ENCODE data around the gene PRICKLE2.

PRICKLE2 gene

GRCh38 chr3:64130436-64130835 is 94.8 kb downstream of the PRICKLE2 start:
- no peak for TF ChIP-seq CTCF (IDR thresholded peaks at IDR 0.05; ENCODE audit: low read depth, low read length, poor library complexity, severe bottlenecking)
- no peak for TF ChIP-seq EZH2phosphoT487 (IDR thresholded peaks at IDR 0.05; ENCODE audit: borderline replicate concordance, low read length)
- Histone ChIP-seq H4K20me1 (ENCODE audit: control insufficient read depth, insufficient read depth, low read depth, low read length) (no peaks in the 10 kb centered on the region), H3K27ac (ENCODE audit: low read depth, low read length) (no peak overlapping the region), H3K36me3 (ENCODE audit: control insufficient read depth, low read length) (no peaks in the 10 kb centered on the region), H3K4me3 (ENCODE audit: low read length) (no peak overlapping the region), H3F3A (ENCODE audit: control insufficient read depth, insufficient read depth) (no peaks in the 10 kb centered on the region), H3K27me3 (ENCODE audit: control insufficient read depth, low read length) (peaks cover 14% of the 10 kb centered on the region; the same call in 1 of the 2 replicates), H3K4me2 (ENCODE audit: low read length) (no peak overlapping the region), H3K4me1 (ENCODE audit: control insufficient read depth, low read length) (no peaks in the 10 kb centered on the region), H3K79me2 (ENCODE audit: control insufficient read depth, low read length) (no peaks in the 10 kb centered on the region), H3K9me2 (replicated peaks; ENCODE audit: control insufficient read depth, low read length) (no peaks in the 10 kb centered on the region), H3K9me3 (ENCODE audit: control insufficient read depth, insufficient read depth, low read length) (no peaks in the 10 kb centered on the region)

- Histone ChIP-seq H3K9me3 (ENCODE audit: control insufficient read depth, insufficient read depth, low read length) (no peaks in the 10 kb centered on the region), H3K27ac (ENCODE audit: low read depth, low read length) (no peak overlapping the region), H3K79me2 (ENCODE audit: control insufficient read depth, low read length) (no peaks in the 10 kb centered on the region), H3F3A (ENCODE audit: control insufficient read depth, insufficient read depth) (no peaks in the 10 kb centered on the region), H3K27me3 (ENCODE audit: control insufficient read depth, low read length) (peaks cover 14% of the 10 kb centered on the region; the same call in 1 of the 2 replicates), H3K4me2 (ENCODE audit: low read length) (no peak overlapping the region), H3K36me3 (ENCODE audit: control insufficient read depth, low read length) (no peaks in the 10 kb centered on the region), H3K9me2 (replicated peaks; ENCODE audit: control insufficient read depth, low read length) (no peaks in the 10 kb centered on the region), H3K4me3 (ENCODE audit: low read length) (no peak overlapping the region), H3K4me1 (ENCODE audit: control insufficient read depth, low read length) (no peaks in the 10 kb centered on the region), H4K20me1 (ENCODE audit: control insufficient read depth, insufficient read depth, low read depth, low read length) (no peaks in the 10 kb centered on the region)
- TF ChIP-seq CTCF (IDR thresholded peaks at IDR 0.05; ENCODE audit: low read depth, low read length, poor library complexity, severe bottlenecking) (no peak), EZH2phosphoT487 (IDR thresholded peaks at IDR 0.05; ENCODE audit: borderline replicate concordance, low read length) (no peak)
Observed at GRCh38 chr3:64129581-64129980, 95.7 kb downstream of the PRICKLE2 start.

- H3K36me3 ChIP-seq (ENCODE audit: control insufficient read depth, low read length): no peaks in the 10 kb centered on the region
- no peaks in the 10 kb centered on the region for H3K79me2 ChIP-seq (ENCODE audit: control insufficient read depth, low read length)
- TF ChIP-seq EZH2phosphoT487 (IDR thresholded peaks at IDR 0.05; ENCODE audit: borderline replicate concordance, low read length): no peak
- no peak for TF ChIP-seq CTCF (IDR thresholded peaks at IDR 0.05; ENCODE audit: low read depth, low read length, poor library complexity, severe bottlenecking)
- no peak overlapping the region for H3K4me3 ChIP-seq (ENCODE audit: low read length)
- H4K20me1 ChIP-seq (ENCODE audit: control insufficient read depth, insufficient read depth, low read depth, low read length): no peaks in the 10 kb centered on the region
- no peak overlapping the region for H3K4me2 ChIP-seq (ENCODE audit: low read length)
- H3K27ac ChIP-seq (ENCODE audit: low read depth, low read length): no peak overlapping the region
- no peaks in the 10 kb centered on the region for H3K9me2 ChIP-seq (replicated peaks; ENCODE audit: control insufficient read depth, low read length)
- no peaks in the 10 kb centered on the region for H3K9me3 ChIP-seq (ENCODE audit: control insufficient read depth, insufficient read depth, low read length)
- H3K4me1 ChIP-seq (ENCODE audit: control insufficient read depth, low read length): no peaks in the 10 kb centered on the region
- peaks cover 14% of the 10 kb centered on the region; the same call in 1 of the 2 replicates for H3K27me3 ChIP-seq (ENCODE audit: control insufficient read depth, low read length)
- no peaks in the 10 kb centered on the region for H3F3A ChIP-seq (ENCODE audit: control insufficient read depth, insufficient read depth)
Observed at GRCh38 chr3:64129106-64129505, 96.2 kb downstream of the PRICKLE2 start.

Measured in DOHH2 (cell line).